ENCODE measurements around the gene SLC25A12.
"Not testable (repeated sequence)": the region's sequence is repeated elsewhere in the genome, so short reads cannot be mapped to it uniquely, and the experiment has no call there.

SLC25A12 gene, protein sequence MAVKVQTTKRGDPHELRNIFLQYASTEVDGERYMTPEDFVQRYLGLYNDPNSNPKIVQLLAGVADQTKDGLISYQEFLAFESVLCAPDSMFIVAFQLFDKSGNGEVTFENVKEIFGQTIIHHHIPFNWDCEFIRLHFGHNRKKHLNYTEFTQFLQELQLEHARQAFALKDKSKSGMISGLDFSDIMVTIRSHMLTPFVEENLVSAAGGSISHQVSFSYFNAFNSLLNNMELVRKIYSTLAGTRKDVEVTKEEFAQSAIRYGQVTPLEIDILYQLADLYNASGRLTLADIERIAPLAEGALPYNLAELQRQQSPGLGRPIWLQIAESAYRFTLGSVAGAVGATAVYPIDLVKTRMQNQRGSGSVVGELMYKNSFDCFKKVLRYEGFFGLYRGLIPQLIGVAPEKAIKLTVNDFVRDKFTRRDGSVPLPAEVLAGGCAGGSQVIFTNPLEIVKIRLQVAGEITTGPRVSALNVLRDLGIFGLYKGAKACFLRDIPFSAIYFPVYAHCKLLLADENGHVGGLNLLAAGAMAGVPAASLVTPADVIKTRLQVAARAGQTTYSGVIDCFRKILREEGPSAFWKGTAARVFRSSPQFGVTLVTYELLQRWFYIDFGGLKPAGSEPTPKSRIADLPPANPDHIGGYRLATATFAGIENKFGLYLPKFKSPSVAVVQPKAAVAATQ

DNA sequence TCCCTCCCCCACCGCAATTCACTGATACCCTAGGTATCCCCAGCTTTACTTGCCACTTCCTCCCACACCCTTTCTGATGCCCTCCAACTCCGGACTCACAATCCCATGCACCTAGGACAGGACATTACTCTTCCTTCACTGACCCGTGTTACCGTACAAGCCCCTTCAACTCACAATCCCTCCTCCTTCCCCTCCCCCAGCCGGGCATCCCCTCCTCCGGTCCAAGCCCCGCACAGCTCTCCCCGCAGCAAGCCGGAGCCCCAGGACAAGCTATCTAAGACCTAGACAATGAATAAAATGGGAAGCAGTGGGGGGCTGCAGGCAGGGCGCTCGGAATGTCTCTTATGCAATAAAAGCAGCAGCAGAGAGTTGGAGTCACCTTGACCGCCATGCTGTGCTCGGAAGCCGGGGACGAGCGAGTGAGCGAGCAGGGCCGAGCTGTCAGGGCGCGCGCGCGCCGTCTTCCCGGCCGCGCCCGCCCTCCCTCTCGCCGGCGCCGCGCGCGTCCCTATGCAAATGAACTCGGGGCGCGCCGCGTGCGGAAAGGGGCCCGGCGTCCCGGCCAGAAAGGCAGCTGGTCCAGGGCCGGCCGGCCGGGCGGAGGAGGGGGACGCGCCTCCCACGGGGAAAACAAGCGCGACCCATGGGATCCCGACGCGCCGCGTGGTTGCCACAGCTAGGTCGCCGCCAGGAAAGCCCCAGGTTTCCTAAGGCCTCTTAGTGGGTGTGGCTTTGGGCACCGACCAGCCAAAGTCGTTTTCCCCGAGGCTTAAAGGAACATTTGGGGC lies at the start of gene SLC25A12:
Gene SLC25A12, minus strand, starts transcription at position 421 of the 788 bp plus-strand sequence. Its CDS starts 30 bp downstream, at position 391.
- DNase-seq: peak; percentile 78

DNA sequence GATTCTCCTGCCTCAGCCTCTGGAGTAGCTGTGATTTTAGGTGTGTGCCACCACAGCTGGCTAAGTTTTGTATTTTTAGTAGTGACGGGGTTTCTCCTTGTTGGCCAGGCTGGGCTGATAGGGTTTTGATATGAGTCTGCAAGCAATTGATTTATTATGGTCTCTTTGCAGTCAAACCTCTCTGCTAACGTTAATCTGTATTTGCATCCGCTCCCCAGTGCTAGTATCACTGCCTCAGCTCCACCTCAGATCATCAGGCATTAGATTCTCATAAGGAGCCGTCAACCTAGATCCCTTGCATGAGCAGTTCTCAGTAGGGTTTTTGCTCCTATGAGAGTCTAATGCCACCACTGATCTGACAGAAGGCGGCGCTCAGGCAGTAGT lies 47.3 kb upstream of the SLC25A12 start:
- no peak for DNase-seq

DNA sequence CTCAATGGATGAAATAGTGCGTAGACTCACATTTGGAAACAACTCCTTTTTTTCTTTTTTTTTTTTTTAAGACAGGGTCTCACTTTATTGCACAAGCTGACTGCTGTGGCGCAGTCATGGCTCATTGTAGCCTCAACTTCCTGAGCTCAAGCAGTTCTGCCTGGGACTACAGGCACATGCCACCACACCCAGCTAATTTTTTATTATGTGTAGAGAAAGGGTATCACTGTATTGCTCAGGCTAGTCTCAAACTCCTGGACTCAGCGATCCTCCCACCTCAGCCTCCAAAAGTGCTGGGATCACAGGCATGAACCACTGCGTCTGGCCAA lies 45.7 kb upstream of the SLC25A12 start:
- no peak for DNase-seq

DNA sequence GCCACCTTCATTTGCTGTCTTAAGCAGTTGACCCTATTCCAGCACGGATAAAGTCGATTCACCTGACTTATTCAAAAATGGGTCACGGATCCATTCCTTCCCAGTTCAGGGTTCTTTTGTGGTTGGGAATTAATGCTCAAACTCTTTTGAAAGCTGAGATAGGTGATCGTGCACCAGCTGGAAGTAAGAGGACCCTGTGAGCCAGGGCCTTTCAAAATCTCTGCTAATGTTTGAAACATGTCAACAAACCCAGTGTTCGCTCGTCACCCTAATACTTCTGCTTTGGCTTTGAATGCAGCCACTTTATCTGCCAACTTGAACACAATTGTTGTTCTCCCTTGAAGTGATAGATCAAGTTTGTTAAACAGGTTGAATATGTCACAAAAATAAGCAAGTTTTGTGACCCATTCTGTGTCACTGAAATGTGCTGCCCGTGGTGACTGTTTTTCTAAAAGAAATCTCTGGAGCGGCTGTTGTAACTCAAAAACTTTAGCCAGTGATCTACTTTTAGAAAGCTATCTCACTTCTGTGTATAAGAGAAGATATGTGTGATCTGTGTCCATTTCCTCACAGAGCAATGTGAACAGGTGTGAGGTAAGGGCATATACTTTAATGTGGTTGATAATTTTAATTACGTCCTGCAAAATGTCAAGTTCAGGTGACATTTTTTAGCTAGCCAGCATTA lies 45.2 kb upstream of the SLC25A12 start:
- no peak for DNase-seq

DNA sequence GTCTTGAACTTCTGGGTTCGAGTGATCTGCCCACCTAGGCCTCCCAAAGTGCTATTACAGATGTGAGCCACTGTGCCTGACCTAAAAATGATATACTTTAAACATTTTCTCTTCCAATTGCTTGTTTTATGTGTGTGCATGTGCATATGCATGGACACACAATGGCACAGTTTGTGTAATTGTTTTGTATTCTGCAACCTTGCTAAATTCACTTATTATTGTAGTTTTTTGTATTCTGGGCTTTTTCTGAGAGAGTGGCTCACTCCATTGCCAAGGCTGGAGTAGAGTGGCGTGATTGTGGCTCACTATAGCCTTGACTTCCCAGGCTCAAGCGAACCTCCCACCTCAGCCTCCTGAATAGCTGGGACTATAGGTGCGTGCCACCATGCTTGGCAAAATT lies 36.3 kb upstream of the SLC25A12 start:
- DNase-seq: no peak

DNA sequence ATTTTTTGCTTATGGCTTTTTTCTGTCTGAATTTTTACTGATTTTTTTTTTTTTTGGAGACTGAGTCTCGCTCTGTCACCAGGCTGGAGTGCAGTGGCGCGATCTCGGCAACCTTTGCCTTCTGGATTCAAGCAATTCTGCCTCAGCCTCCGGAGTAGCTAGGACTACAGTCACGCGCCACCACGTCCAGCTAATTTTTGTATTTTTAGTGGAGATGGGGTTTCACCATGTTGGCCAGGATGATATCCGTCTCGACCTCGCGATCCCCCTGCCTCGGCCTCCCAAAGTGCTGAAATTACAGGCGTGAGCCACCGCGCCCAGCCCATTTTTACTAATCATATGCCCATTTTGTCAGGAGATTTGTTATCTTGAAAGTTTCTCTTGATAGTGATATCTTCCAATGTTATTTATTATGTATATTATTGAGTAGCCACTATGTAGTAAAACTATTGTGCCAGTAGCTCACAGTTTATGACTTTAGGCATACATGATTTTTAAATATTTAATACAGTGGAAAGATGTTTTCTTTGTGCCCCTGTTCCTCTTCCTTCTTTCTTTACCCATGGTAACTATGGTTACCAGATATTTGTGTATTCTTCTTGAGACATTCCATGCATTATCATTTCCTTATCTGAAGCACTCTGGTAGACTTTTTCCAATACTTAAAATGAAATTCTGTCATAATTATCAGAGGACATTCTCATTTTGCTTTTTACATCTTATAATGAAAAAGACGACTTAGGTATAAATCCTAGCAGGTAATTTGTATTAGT lies 30.3 kb upstream of the SLC25A12 start:
- DNase-seq: no peak

DNA sequence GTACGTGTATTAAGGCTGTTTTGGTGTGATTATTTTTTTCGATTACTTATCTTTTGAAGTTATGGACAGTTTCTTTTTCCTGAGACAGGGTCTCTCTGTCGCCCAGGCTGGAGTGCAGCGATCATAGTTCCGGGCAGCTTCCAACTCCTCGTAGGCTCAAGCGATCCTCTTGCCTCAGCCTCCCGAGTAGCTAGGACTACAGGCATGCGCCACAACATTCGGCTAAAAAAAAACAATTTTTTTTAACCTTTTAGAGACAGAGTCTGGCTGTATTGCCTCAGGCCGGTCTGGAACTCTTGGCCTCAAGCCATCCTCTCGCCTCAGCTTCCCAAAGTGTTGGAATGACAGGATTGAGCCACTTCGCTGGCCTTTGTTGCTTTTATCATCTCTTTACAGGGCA lies 29.2 kb upstream of the SLC25A12 start:
- no peak for DNase-seq

DNA sequence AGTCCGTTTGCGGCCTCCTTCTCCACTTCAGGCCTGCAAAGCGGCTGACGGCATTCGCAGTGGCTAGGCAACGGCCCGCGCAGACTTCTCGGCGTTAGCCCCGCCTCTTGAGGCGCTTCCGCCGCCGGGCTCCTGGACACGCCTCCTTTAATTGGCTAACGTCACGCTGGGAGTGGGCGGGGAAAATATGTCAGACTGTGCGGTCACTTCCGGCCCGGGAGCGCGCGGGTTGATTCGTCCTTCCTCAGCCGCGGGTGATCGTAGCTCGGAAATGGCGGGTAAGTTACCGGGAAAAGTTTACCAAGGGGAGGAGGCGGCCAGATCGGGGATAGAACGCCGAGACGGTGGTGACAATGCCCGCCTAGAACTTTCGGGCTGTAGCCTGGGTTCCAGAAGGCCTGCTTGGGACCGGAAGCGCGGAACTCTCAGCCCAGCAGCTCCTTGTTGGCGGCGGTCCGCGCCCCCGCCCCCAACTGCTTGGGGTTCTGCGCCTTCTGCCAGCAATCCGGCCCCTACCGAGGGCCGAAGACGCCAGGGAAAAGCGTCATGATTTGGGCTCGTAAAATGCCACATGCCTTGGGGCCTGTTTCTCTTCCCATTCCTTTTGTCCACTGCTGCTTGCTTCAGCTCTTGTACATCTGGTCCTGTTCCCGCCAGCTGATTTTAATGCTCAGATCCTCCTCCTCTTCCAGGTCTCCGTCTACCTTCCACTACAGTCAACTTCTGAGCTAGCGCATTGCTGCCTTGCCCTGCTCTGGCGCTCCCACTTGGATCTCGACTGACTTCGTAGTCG lies 28.4 kb upstream of the SLC25A12 start, which contains the start of gene HAT1:
Gene HAT1, plus strand, starts transcription at position 232 of the 793 bp plus-strand sequence. Its CDS starts 40 bp downstream, at position 272.
- DNase-seq: peak; percentile 97

DNA sequence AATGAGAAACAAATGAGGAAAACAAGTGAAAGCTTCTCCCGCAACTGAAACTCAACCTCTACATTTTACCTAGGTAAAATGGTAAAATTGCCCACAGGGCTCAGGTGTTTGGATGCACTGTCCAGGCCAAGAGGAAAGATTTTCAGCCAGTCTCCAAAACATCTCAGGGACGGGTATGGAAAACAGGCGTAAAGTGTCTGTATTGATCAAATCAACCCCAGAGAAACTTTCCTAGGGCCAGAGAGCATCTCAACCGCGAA lies 27.9 kb upstream of the SLC25A12 start:
- DNase-seq: no peak

DNA sequence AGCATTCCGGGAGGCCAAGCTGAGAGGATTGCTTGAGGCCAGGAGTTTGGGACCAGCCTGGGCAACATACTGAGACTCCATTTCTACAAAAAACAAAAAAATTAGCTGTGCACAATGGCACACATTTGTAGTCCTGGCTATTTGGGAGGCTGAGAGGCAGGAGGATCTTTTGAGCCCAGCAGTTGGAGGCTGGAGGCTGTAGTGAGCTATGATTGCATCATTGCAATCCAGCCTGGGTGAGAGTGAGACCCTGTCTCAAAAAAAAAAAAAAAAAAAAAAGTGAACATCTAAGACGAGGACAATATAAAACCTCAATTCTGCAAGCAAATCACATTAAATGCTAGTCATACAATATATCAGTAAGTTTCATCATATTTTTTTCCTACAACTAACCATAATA lies 25.4 kb upstream of the SLC25A12 start:
- DNase-seq: no peak

DNA sequence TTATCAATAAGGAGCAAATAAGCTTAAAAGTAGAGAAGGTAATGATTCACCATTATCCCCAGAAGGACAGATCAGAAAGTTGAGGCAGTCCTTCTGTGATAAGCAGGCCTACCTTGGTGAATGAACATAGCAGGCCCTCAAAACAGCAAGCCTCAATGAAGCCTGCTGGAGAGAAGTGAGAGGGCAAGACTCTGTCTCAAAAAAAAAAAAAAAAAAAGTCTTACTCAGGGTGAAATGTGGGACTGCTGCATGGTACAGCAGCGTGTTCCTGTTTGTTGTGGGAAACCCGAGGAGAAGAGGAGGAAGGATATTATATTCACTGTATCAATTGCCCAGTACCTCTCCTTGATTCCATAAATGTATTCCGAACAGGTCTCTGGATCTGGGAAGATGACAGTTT lies 19.5 kb upstream of the SLC25A12 start:
- no peak for DNase-seq

DNA sequence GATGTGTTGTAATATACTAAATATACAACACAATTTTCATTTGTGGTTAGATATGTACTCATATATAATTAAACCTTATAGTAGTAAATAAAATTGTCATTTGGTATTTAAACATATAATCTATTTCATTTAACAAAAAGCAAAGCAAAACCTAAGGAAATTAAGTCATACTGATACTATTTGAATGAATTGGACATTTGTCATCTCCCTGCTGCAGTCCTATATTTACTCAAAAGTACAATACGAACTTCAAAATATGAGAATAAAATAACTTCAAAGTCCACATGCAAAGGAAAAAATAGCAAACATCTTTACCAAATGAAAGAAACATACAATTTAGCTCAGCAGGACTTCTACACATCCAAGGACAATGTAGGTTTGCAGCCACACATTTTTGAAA lies 16.4 kb upstream of the SLC25A12 start:
- DNase-seq: no peak

DNA sequence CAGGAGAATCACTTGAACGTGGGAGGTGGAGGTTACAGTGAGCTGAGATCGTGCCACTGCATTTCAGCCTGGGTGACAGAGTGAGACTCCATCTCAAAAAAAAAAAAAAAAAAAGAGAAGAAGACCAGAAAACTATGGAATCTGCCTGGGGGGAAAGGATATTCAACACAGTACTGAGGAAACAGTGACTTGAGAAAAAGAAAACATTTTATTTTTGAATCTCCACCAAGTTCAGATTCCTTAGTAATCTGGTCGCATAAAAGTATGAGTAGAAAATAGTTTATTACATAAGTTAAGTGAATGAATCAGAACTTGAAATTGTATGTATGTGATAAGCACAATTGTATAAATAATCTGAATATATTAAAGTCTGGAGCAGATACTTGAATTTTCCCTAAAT lies 15.2 kb upstream of the SLC25A12 start:
- DNase-seq: no peak

DNA sequence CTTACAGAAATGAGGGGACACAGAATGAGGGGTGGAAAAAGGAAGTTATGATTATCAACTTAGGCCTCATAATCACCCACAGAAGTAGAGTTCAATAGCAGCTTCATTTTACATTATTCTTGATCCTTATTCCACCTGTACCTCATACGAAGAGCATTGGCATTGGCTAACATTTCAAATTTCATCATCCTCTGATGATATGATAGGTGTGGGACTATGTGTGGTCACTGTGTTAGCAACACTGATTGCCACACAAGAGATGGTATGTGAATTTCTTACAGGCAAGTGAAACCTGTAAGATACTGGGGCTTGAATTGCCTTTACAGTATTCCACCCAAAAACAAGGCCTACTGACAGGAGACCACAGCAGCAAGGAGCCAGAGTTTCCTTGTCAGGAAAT lies 14.2 kb upstream of the SLC25A12 start:
- DNase-seq: no peak

DNA sequence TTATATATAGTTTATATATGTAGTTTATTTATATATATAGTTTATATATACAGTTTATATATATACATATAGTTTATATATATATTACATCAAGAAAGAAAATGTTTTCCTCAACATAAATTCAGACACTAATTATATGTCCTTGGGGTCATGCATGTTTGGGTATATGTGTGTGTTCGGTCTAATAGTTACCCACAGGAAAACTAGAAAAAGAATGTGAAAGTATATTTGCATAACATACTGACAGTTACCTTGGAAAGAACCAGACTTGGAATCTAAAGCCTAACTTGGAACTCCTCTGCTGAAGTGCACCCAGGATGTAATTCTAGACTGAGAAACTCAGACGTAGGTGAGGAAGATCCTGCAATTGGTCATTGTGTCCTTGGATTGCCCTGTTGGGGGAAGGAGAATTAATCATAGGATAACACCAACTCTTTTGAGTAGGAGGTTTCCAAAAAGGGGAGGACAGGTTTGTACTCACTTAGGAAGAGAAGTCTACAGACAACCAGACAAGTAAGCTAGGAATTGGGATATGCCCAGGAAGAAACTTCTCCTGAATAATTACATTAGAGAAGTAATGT lies 8.9 kb upstream of the SLC25A12 start:
- no peak for DNase-seq

DNA sequence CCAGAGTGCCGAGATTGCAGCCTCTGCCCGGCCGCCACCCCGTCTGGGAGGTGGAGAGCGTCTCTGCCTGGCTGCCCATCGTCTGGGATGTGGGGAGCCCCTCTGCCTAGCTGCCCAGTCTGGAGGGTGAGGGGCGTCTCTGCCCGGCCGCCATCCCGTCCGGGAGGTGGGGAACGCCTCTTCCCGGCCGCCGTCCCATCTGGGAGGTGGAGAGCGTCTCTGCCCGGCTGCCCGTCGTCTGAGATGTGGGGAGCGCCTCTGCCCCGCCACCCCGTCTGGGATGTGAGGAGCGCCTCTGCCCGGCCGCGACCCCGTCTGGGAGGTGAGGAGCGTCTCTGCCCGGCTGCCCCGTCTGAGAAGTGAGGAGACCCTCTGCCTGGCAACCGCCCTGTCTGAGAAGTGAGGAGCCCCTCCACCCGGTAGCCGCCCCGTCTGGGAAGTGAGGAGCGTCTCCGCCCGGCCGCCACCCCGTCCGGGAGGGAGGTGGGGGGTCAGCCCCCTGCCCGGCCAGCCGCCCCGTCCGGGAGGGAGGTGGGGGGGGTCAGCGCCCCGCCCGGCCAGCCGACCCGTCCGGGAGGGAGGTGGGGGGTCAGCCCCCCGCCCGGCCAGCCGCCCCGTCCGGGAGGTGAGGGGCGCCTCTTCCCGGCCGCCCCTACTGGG lies 5.7 kb upstream of the SLC25A12 start:
- DNase-seq: not testable (repeated sequence)

DNA sequence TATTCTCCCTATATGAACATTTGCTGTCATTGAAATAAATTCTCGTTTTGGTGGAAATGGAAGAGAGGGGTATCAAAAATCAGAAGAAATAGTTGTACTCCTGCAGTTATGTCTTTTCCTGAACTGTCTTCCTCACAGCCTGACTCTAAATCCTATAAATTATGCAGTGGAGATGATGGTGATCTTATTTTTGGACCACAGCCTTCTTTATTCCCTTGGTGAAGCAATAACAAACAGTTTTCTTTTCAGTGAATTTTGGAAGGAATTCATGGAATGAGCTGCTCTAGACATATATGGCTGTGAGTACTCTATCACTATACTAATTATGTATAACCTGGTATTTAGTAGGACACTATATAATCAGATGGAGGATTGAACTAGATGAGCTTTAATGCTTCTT lies 1.7 kb upstream of the SLC25A12 start:
- DNase-seq: no peak

DNA sequence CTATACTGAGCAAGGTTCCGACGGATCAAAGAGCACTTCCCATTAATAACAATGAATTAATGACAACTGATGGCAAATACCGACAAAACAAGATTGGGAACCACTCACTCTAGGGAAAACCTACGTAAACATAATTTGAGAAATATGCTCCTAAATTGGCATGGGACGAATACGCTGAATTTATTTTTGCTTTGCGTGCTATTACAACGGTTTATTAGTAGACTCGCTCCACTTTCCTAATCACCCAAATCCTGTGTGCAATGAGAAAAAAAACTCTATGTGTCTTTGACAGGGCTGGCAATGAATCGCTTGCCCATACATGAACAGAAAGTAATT lies 536 bp upstream of the SLC25A12 start:
- no peak for DNase-seq

DNA sequence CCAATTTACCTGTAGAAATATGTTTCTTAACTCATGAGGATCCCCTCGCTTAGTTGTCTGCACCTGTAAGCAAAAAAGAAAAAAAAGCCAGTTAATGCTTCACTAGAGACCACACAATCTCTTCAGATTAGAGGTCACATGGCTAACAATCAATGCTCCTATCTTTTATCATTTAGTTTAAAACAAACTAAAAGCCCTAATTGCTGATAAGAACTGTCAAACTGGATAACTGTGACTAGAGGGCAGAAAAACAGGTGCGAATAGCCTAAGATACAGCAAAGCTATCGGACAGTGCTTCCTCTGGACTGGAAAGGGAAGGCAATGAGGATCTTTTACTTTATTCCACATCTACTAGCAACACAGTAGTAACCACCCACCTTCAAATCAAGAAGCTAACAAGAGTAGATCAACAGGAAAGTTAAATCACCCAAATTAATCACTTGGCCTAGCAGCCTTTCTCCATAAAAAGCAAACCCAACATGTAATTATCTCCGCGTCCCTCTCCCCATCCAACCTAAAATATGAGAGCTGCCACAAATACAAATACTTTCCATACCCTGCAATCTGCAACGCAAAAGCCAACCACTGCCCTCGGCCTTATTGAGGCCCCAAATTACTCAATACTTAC lies 734 bp downstream of the SLC25A12 start:
- no peak for DNase-seq

DNA sequence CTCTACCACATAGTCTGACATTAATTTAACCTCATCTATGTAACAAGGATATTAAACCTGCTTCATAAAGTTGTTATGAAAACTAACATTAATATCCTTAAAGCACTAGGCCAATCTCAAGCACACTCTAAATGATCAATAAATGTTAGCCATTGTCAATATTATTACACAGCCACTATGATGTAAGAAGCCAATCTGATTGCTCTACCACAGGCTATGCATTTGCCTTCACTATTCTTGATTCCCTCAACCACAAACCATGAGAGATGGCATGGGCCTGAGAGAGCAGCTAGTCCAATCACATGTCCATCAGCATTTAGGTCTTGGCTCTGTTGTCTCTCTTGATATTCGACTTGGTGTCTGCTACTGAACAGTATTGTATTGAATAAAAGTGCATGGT lies 4.2 kb downstream of the SLC25A12 start:
- DNase-seq: no peak

DNA sequence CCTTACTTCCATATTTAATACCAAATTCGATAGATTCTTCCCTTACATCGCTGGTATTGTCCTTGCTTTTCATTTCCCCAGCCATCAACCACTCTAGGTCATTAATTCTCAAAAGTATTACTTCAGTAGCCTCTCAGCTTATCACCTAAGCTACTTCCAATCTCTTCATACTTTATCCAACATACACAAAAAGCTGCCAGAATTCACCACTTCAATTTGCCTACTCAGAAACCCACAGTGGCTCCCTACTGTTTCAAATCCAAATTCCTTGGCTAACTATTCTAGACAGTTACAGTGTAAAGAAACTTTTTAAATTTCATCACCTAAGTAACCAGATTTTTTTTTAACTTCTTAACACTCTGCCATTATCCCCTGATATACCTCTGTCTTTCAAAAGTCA lies 4.7 kb downstream of the SLC25A12 start:
- DNase-seq: no peak
